H9 (cell line): ENCODE data around the gene PRELID1. TPM values are rescaled to one million over a fixed set of nuclear protein-coding genes. Genes with fewer than 3 reads are reported as not detected.

Experiments used
- DNase-seq: peaks from one replicate; pipeline ENCODE4 v3.0.0-alpha.2; 2017
- H2AFZ ChIP-seq: one replicate; pipeline ENCODE4 v1.6.1; 2013; ENCODE audit warnings: mild to moderate bottlenecking, low read length, control low read depth, moderate library complexity
- H2AK5ac ChIP-seq: 2 replicates; pipeline ENCODE4 v1.6.1; 2013; ENCODE audit warnings: low read length, control low read depth, mixed read lengths; ENCODE audit not compliant: insufficient read length
- H2BK120ac ChIP-seq: one replicate; pipeline ENCODE4 v1.6.1; 2013; ENCODE audit warnings: low read depth, mild to moderate bottlenecking, low read length, control low read depth, inconsistent platforms; ENCODE audit not compliant: poor library complexity, severe bottlenecking
- H2BK12ac ChIP-seq: 2 replicates; pipeline ENCODE4 v1.6.1; 2013; ENCODE audit warnings: low read length, control low read depth, mixed read lengths, low read depth; ENCODE audit not compliant: insufficient read length
- H2BK15ac ChIP-seq: 2 replicates; pipeline ENCODE4 v1.6.1; 2013; ENCODE audit warnings: low read depth, low read length, control low read depth
- H2BK20ac ChIP-seq: one replicate; pipeline ENCODE4 v1.6.1; 2013; ENCODE audit warnings: low read depth, mild to moderate bottlenecking, low read length, control low read depth, inconsistent platforms; ENCODE audit not compliant: poor library complexity, severe bottlenecking
- H2BK5ac ChIP-seq: 2 replicates; pipeline ENCODE4 v1.6.1; 2013; ENCODE audit warnings: low read length, control low read depth, mixed read lengths; ENCODE audit not compliant: insufficient read length
- H3K14ac ChIP-seq: 2 replicates; pipeline ENCODE4 v1.6.1; 2013; ENCODE audit warnings: low read length, control low read depth; ENCODE audit not compliant: insufficient read depth
- H3K18ac ChIP-seq: 2 replicates; pipeline ENCODE4 v1.6.1; 2013; ENCODE audit warnings: low read depth, mild to moderate bottlenecking, mixed read lengths, low read length, control low read depth; ENCODE audit not compliant: insufficient read length
- H3K23ac ChIP-seq: 2 replicates; pipeline ENCODE4 v1.6.1; 2013; ENCODE audit warnings: low read length, control low read depth, mixed read lengths, low read depth; ENCODE audit not compliant: insufficient read length
- H3K23me2 ChIP-seq: 2 replicates; pipeline ENCODE4 v1.6.1; 2013; ENCODE audit warnings: low read depth, mild to moderate bottlenecking, mixed read lengths, low read length, control low read depth; ENCODE audit not compliant: insufficient read length, poor library complexity, severe bottlenecking
- H3K27ac ChIP-seq: 2 replicates; pipeline ENCODE4 v1.5.1; 2013; ENCODE audit warnings: low read length, control low read depth, mixed read lengths, low read depth; ENCODE audit not compliant: insufficient read length
- H3K27me3 ChIP-seq: 2 replicates; pipeline ENCODE4 v1.6.1; 2013; ENCODE audit warnings: low read length, control low read depth, inconsistent platforms; ENCODE audit not compliant: insufficient read depth
- H3K4ac ChIP-seq: 2 replicates; pipeline ENCODE4 v1.6.1; 2013; ENCODE audit warnings: low read depth, mild to moderate bottlenecking, control low read depth, inconsistent platforms, low read length, moderate library complexity
- H3K4me1 ChIP-seq: 2 replicates; pipeline ENCODE4 v1.6.1; 2013; ENCODE audit warnings: low read length, control low read depth, inconsistent platforms; ENCODE audit not compliant: insufficient read depth
- H3K4me2 ChIP-seq: 2 replicates; pipeline ENCODE4 v1.6.1; 2013; ENCODE audit warnings: low read length, control low read depth, mixed read lengths; ENCODE audit not compliant: insufficient read length, insufficient read depth
- H3K56ac ChIP-seq: 2 replicates; pipeline ENCODE4 v1.6.1; 2013; ENCODE audit warnings: low read depth, mild to moderate bottlenecking, mixed read lengths, low read length, control low read depth; ENCODE audit not compliant: insufficient read length
- H3K79me1 ChIP-seq: 2 replicates; pipeline ENCODE4 v1.6.1; 2013; ENCODE audit warnings: low read depth, mild to moderate bottlenecking, moderate library complexity, low read length, control low read depth, inconsistent platforms; ENCODE audit not compliant: insufficient read depth, poor library complexity, severe bottlenecking
- H3K79me2 ChIP-seq: 2 replicates; pipeline ENCODE4 v1.6.1; 2013; ENCODE audit warnings: low read length, control low read depth, inconsistent platforms; ENCODE audit not compliant: insufficient read depth
- H3K9ac ChIP-seq: 2 replicates; pipeline ENCODE4 v1.6.1; 2013; ENCODE audit warnings: low read length, control low read depth, mixed read lengths; ENCODE audit not compliant: insufficient read length; ENCODE audit errors: extremely low read depth
- H3K9me3 ChIP-seq: one replicate; pipeline ENCODE4 v1.6.1; 2013; ENCODE audit warnings: low read depth, low read length, inconsistent platforms; ENCODE audit not compliant: control insufficient read depth
- H3T11ph ChIP-seq: one replicate; pipeline ENCODE4 v1.6.1; 2013; ENCODE audit warnings: mild to moderate bottlenecking, low read length, control low read depth, inconsistent platforms
- H4K20me1 ChIP-seq: one replicate; pipeline ENCODE4 v1.6.1; 2013; ENCODE audit not compliant: control insufficient read depth, insufficient read length, insufficient read depth
- H4K5ac ChIP-seq: 2 replicates; pipeline ENCODE4 v1.6.1; 2013; ENCODE audit warnings: low read depth, mild to moderate bottlenecking, mixed read lengths, low read length, control low read depth; ENCODE audit not compliant: insufficient read length
- H4K8ac ChIP-seq: replicated peaks from 2 replicates; pipeline ENCODE4 v1.6.1; 2013; ENCODE audit warnings: low read length, control low read depth, mixed read lengths, low read depth; ENCODE audit not compliant: insufficient read length
- H4K91ac ChIP-seq: 2 replicates; pipeline ENCODE4 v1.6.1; 2013; ENCODE audit warnings: low read depth, mild to moderate bottlenecking, moderate library complexity, mixed read lengths, low read length, control low read depth; ENCODE audit not compliant: insufficient read length
- H3K27ac Mint-ChIP-seq, 3 experiments: 2 replicates in 2 of 3; 3 replicates in 1 of 3; pipeline ENCODE4 v1.8.0; 2020 to 2021; ENCODE audit warnings: mixed read lengths in 3 of 3, mild to moderate bottlenecking in 1 of 3, moderate library complexity in 1 of 3
- H3K27me3 Mint-ChIP-seq: 2 replicates; pipeline ENCODE4 v1.8.0; 2021; ENCODE audit warnings: low read depth, mild to moderate bottlenecking, moderate library complexity, mixed read lengths
- H3K36me3 Mint-ChIP-seq, 3 experiments: 2 replicates in 2 of 3; 3 replicates in 1 of 3; pipeline ENCODE4 v1.8.0; 2020 to 2021; ENCODE audit warnings: low read depth in 3 of 3, mixed read lengths in 3 of 3; ENCODE audit not compliant: insufficient read depth in 1 of 3
- H3K4me1 Mint-ChIP-seq, 2 experiments: 2 replicates each; pipeline ENCODE4 v1.8.0; 2020; ENCODE audit warnings: mixed read lengths in 2 of 2
- H3K4me3 Mint-ChIP-seq, 2 experiments: 2 replicates in 1 of 2; 3 replicates in 1 of 2; pipeline ENCODE4 v1.8.0; 2020 to 2021; ENCODE audit warnings: mild to moderate bottlenecking in 2 of 2, mixed read lengths in 2 of 2, moderate library complexity in 1 of 2
- H3K9me3 Mint-ChIP-seq, 2 experiments: 2 replicates in 1 of 2; 3 replicates in 1 of 2; pipeline ENCODE4 v1.8.0; 2020; ENCODE audit warnings: mild to moderate bottlenecking in 2 of 2, mixed read lengths in 2 of 2, moderate library complexity in 1 of 2
- CTCF ChIP-seq: fragments of 200-600 bp; sonication (generic); conservative IDR thresholded peaks from 3 replicates; pipeline ENCODE4 v1.8.0; 2021; ENCODE audit warnings: antibody characterized with exemption, mild to moderate bottlenecking
- WGBS: extraction: QIAGEN DNeasy Blood & Tissue Kit; methylation state at CpG from one replicate; pipeline ENCODE4 v1.1.7; 2013; ENCODE audit warnings: missing lambda C conversion rate, low lambda C conversion rate, mixed read lengths; ENCODE audit not compliant: insufficient read length; ENCODE audit errors: extremely low coverage; 5-methylcytosine and 5-hydroxymethylcytosine counted together
- total RNA-seq: library from RNA; stranded (reverse); gene quantifications from 2 replicates; pipeline ENCODE4 v1.2.1, GENCODE V29; 2021

The PRELID1 gene
- total RNA-seq, 1 experiment from 2014 or later = 213 TPM

DNA sequence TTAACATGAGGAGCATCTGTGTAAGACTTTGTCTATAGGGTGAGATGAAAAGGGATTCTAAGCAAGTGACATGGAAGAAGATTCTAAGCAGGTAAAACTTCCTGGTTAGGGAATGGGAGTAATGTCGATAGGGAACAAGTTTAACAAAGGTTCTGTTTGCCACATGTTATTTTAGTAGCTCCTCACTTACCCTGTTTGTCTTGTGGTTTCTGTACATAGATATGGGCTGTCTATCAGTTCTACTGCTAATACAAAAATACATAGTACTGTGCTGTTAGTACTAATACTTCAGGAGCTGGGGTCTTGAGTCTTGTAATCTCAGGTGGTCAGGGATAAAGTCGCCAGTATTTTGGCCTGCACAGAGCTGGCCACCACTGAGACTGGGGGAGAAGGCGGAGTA lies 32.9 kb upstream of the PRELID1 start:
- no peak overlapping the region for H2AFZ ChIP-seq
- TF ChIP-seq CTCF = no peak
- no peak overlapping the region for H3K23ac ChIP-seq
- no peak overlapping the region for H3K9ac ChIP-seq
- no peak overlapping the region for H3K18ac ChIP-seq
- H3K36me3 Mint-ChIP-seq = peaks cover 29 to 95% (median 90%) of the 10 kb centered on the region in 3 experiments; a peak in 6 of 7 replicates
- no peak overlapping the region for H4K8ac ChIP-seq
- no peaks in the 10 kb centered on the region; the same call in 1 of the 2 replicates for H3K79me2 ChIP-seq
- no peak overlapping the region for H2BK5ac ChIP-seq
- no peak overlapping the region for H2BK12ac ChIP-seq
- no peaks in the 10 kb centered on the region for H3K4me1 ChIP-seq
- no peak overlapping the region for H3K56ac ChIP-seq
- no peaks in the 10 kb centered on the region for H3K79me1 ChIP-seq
- no peak overlapping the region for H4K5ac ChIP-seq
- H2BK120ac ChIP-seq = no peak overlapping the region
- no peak overlapping the region for H2AK5ac ChIP-seq
- H3K4me1 Mint-ChIP-seq = no peaks in the 10 kb centered on the region
- DNase-seq = no peak
- H3T11ph ChIP-seq = no peak overlapping the region
- no peaks in the 10 kb centered on the region for H3K9me3 ChIP-seq
- no peak overlapping the region for H3K27ac ChIP-seq
- peak overlapping the region in 1 of 3 experiments; percentile 20; a peak in 1 of 7 replicates for H3K27ac Mint-ChIP-seq
- no peak overlapping the region for H2BK15ac ChIP-seq
- H4K91ac ChIP-seq = no peak overlapping the region
- no peak overlapping the region for H3K4ac ChIP-seq
- H2BK20ac ChIP-seq = no peak overlapping the region
- H3K27me3 ChIP-seq = no peaks in the 10 kb centered on the region
- H4K20me1 ChIP-seq = no peaks in the 10 kb centered on the region
- H3K9me3 Mint-ChIP-seq = no peaks in the 10 kb centered on the region
- no peaks in the 10 kb centered on the region for H3K23me2 ChIP-seq
- no peak overlapping the region; a peak in 1 of 5 replicates for H3K4me3 Mint-ChIP-seq
- no CpG with 5 or more reads among the region's 3 CpGs for WGBS
- no peak overlapping the region for H3K14ac ChIP-seq
- no peak overlapping the region for H3K4me2 ChIP-seq
- no peaks in the 10 kb centered on the region for H3K27me3 Mint-ChIP-seq
